GM18499 (cell line): ENCODE results near the gene PGM5.

ENCODE experiments used
- ATAC-seq: cut with Tn5 transposase; IDR thresholded peaks from one replicate; pipeline ENCODE4 v1.9.1; 2021; ENCODE audit warnings: moderate number of reproducible peaks; ENCODE audit not compliant: insufficient read depth, unreplicated experiment

PGM5 gene

DNA sequence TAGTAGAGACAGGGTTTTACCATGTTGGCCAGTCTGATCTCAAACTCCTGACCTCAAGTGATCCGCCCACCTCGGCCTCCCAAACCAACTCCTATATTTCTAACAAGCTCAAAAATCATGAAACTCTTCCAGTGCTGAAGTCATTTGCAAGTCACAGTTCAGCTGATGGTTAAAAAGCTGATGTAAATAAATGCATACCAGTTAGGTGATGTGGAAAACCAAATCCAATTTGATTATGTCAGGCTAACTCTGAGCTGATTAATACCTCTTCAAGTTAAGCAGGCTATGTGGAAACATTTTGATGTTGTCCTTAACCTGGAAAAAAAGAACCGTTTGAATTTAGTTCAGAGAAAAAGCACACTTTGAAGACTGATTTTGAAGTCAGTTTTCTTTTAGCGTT is 133.2 kb downstream of the PGM5 start:
- no peak for ATAC-seq

DNA sequence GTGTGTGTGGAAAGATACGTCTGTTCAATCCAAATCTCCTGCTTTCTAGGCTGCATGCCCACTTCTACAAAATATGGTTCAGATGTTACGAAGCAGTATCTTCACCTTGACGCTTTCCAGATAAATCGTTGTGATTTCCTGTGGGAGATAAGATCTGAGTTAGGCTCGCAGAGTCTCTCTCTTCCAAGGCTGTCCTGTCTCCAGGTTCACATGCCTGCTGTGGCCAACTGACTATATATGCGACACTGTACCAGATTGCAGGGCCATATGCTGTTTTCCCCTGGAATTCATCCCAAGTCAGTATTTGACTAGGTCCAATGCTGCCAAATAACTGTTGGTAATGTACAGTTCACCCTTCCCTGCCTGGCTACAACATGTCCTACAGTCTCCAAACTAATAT is 136.4 kb downstream of the PGM5 start:
- no peak for ATAC-seq

DNA sequence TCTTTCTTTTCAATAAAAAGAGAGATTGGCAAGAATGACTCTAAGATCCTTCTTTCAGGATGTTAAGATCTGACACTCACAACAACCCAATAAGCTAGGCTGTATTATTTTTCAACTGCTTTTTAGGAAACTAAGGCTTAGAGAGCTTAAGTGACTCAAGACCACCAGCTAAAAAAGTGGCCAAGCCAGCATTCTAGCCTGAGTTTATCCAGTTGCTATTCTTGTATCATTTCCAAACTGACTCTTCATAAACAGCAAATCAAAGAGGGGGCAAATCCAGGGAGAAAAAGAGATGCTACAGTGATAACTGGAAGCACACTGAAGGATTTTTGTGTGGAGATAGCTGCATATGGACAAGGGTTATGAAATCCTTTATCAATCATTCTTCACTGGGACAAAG is 137.1 kb downstream of the PGM5 start:
- no peak for ATAC-seq

DNA sequence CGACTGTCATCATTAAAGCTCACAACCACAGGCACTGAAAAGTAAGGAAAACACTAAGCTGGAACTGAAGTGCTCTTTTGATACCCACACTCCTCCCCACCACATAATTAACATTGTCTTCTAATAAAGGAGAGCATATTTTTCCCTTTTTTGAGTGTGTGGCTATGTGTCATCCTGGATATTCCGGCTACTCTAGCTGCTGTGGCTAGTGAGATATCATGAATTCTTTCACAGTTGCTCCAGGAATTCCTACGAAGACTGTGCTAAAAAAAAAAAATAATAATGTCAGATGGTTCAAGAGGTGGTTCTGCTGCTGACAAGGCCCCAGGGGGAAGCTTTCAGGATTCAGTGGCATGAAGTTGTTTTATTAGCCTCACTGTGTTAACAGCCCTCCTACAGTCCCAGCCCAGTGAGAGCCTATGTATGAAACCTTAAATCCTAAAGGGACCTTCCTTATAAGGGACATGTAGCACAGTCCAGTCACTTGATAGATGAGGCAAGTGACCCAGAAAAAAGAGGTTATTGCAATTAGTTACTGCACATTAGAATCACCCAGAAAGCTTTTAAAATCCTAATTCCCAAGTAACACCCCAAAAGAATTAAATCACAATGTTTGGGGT is 137.7 kb downstream of the PGM5 start:
- ATAC-seq, result no peak

DNA sequence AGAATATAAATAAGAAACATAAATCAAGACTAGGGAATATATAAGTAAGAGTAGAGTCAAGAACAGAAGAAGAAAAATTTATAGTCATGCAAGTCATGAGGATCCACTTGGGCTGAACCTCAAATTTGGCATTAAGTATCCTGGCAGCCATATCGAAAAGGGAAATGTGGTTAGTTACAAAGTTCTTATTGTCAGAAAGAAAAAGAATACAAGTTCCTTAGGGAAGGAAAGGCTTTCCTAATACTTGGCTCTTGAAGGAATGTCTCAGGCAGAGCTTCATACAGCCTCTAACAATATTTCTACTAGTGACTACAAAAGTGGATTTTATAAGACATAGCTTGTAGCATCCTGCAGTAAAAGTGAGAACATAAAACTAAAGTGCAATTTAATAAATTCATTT is 138.8 kb downstream of the PGM5 start:
- no peak for ATAC-seq

DNA sequence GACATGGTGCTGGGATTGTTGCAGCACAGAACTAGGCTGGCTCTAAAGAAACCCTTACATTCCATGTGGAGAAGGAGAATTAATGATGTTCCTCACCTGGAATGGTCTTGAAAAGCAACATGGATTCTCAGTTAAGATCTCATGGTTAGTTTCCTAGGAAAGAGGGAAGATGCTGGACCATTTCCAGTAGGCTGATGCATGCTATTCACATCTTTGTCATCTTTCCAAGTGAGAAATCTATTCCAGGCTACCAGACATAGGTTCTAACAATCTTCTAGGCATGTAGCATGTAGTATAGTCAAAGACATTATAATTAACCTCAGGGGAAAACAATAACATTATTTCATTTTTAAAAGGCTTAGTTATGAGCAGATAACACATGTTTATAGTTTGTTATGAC is 139.9 kb downstream of the PGM5 start:
- no peak for ATAC-seq

DNA sequence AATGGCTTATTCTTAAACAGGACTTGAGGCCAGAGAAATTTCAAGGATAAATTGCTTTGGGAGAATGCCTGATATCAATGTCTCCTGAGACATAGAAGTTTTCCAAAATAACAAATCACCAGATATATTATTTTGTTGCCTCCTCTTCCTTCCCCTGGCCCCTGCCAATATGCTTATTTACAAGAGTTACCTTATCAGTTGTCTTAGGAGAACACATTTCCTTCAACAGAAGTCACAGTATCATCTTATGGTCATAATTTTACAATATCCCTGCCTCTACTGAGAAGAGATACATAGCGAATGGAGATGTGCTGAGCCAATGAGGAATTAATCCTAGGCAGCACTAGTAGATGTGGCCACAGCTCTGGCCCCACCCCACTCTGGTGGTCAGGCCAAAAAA is 141.2 kb downstream of the PGM5 start:
- ATAC-seq, result no peak

DNA sequence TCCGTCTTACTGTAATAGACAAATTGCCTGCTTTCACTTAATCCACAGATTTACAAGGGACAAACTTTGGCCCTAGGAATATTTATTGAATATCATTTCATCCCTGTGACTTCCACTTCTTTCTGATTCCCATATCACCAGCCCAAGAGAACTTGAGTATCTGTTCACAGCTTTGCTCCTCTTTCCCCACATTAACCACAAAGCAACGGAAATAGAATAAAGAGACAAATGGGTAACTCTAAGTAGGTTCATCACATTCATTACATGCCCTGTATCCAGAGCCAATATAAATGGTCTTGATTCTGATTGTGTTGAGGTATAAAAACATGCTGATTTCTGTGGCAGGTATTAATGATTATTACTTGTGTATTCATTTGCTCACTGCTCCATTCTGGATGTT is 142.4 kb downstream of the PGM5 start:
- ATAC-seq, result no peak

DNA sequence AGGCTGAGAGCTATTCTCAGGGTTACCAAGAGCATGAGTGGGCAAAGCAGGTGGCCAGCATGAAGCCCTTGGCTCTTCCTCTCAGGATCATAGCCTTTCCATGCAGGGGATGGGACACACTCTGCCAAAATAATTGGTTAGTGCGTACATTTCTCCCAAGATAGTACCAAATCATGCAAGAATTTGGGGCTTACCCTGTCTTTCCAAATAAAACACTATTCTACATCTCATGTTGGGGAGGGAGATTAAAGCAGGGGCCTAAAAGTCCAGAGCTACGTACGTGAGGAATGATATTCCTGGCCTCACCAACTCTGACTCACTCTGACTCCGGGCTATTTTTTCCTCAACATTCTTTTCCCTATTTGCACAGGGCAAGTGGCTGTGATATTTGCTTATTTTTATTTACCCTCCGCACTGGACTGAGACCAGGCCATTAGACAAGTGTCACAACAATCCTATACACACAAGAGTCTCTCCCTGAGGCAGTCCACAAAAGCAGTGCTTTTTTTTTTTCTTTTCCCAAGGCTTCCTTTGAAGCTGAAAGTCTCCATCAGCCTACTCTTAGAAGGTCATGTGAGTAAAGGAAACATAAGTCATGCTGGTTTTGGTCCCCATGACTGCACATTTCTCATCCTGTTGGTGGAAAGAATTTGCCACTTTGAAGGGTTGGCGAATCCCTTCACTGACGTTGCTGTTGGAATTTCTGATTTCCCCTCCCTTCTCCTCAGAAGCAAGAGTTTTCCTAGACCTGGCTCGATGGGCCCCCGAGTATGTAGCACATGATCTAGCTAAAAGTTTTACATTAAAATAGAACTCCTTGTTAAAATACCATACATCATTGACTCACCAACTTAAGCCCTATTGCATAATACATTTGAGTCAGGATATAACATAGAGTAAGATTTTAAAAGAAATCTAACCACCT is 144.3 kb downstream of the PGM5 start:
- ATAC-seq, result no peak

DNA sequence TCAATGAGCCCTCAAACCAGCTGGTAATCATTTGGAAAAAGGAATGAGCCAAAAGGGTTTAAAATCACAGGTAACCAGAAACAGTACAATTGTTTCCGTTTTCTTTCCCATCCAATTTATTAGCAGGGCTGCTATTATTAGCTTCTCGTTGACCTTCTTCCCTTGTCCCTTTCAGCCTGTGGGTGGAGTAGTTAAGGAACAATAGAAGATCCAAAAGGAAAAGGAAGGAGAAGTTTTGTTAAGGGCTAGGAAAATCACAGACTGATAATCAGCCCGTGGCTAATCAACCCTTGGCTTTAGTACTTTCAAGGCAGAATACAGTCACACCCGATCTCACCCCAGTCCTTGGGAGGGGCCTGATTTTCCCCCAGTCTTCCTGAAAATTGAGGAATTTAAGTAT is 145.9 kb downstream of the PGM5 start:
- ATAC-seq, result no peak

DNA sequence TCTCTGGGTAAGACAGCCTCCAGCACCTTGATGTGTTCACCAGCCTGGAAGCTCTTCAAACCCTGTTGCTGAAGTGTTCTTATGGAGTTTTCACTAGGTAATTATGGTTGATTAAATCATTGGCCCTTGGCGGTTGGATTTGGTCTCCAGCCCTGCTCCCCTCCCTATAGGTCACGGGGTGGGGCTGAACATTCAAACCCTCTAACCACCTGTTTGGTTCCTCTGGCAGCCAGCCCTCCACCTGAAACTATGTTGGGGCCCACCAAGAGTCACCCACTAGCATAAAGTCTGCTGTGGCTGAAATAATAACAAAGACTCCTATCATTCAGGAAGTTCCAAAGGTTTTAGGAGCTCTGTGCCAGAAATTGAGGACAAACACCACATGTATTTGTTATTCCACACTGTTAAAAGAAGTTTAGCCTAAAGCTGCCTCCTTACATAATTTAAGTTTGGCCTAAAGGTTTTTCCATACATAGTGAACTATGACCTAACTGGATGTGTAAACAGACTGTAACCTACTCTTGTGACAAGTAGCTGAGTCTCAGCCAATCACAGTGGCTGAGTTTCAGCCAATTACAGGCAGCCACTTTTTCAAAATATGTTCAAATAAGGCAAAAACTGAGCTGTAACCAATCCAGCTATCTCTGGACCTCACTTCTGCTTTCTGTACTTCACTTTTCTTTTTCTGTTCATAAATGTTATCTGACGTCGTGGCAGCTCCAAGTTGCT is 149.4 kb downstream of the PGM5 start:
- no peak for ATAC-seq

DNA sequence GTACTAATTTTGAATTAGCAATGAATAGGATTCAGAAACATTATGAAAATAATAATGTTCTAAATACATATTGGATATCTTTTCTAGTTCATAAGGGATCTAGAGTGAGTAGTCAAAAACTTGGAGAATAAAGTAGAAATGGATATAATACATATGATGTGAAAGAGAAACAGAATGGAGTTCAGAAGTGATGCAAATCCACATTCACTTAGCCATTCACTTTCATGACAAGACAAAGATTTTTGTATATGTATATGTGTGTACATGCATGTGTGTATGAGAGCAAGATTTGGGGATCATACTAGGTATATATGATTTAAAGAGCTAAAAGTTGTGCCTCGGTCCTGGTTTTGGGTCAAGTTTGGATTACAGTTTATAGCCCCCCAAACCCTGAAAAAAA is 150.1 kb downstream of the PGM5 start:
- no peak for ATAC-seq

DNA sequence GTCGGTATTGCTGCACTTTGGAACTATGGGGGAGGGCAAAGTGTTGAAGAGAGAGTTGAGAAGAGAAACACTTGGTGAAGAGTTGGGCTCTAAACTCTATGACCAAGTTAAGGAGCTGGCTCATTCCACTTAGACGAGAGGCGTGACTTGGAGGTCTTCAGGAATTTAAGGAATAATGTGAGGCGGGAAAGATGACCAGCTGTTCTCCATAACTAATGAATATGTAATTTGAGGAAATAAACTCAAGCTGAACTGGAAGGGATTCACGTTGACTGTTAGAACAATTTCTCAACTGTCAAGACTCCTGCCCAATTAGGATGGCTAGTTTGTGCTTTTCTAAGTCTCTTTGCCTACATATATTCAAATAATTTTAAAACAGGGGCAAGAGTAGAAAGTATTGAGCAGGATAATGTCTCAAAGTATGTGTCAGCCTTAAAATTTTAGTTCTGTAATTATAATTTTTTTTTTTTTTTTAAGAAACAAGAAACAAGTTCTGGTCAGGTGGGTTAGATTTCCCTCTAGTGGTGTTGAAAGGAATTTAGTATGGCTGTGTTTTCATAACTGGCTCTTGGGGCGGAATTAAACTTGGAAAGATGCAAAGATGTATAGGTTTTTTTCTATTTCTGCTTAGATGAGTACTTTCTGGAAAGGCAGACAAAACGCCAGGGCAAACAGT is 150.9 kb downstream of the PGM5 start:
- ATAC-seq, result no peak

DNA sequence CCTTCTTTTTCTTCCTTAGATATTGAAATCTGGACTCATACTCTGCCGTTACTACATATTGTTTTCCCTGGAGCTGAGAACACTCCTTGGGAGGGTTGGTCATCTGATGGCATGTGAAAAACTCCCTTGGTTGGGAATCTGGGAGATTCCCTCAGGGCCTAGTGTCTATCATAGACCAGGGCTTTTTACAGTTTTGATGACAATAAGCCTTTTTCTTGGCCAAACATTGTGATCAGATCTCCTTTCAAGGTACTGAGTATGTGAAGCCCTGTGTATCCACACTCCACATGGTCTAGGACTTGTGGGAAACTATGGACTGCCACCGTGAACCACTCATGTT is 151.4 kb downstream of the PGM5 start:
- no peak for ATAC-seq

DNA sequence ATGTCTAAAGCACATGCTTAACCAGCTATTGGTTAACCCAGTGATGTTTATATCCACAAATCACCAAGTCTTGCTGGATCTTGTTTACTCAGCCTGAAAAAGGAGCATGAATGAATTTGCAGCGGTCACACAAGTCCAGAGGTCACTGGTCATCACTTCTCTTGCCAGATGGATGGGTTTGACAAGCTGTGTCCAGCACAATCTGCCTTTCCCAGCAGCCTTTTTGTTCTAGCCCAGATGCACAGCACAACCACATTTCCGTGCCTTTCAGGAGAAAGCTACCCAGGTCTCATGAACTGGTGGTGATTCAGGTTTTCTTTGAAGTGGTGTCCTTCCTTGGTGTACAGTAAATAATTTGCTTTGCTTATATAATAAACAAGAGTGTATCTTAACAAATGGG is 152.1 kb downstream of the PGM5 start:
- ATAC-seq, result no peak

DNA sequence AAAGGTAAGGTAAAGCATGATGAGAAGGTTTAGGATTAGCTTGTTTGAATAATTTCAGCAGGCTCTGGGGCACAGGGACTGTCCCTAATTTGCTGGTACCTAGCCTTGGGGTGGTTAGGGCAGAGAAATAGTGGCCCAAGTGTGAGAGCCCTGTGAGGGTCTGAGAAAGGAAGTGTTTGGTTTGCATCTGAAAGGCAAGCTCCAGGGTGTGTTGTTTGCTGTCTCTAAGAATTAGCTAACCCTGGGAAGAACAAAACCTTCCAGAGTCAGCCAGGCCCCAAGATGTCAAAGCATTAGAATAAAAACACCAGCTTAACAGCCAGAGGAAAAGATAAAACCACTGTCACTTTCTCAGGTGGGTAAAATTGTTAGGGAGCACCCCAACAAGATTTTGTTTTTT is 153.3 kb downstream of the PGM5 start:
- ATAC-seq, result no peak

DNA sequence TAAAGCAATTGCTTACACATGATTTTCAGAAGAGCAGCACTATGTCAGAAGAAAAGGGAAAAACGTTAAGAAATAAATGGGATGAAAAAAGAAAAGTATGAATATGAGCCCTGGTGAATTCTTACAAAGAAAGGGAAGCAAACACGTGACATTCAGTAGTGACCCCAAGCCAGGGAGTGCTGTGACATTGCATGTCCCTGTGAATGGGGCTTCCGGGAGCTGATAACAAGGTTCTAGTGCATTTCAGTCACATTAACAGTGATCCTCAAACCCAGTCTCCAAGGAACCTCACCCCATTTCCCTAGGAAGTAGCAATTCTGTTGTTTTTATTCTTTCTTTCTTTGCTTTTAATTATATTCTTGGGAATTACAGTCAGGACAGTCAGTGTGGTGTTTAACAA is 157.0 kb downstream of the PGM5 start:
- no peak for ATAC-seq

DNA sequence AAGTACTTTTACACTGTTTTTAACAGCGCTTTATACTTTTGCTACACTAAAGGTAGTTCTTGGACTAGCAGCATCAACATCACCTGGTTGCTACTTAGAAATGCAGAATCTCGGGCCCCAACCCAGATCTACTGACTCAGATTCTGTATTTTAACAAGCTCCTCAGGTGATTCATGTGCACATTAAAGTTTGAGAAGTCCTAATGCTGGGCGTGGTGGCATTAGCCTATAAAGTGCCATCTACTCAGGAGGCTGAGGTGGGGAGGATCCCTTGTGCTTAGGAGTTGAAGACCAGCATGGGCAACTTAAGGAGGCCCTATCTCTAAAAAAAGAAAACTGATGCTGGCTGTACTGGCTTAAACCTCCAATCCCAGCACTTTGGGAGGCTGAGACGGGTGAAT is 157.6 kb downstream of the PGM5 start:
- no peak for ATAC-seq

DNA sequence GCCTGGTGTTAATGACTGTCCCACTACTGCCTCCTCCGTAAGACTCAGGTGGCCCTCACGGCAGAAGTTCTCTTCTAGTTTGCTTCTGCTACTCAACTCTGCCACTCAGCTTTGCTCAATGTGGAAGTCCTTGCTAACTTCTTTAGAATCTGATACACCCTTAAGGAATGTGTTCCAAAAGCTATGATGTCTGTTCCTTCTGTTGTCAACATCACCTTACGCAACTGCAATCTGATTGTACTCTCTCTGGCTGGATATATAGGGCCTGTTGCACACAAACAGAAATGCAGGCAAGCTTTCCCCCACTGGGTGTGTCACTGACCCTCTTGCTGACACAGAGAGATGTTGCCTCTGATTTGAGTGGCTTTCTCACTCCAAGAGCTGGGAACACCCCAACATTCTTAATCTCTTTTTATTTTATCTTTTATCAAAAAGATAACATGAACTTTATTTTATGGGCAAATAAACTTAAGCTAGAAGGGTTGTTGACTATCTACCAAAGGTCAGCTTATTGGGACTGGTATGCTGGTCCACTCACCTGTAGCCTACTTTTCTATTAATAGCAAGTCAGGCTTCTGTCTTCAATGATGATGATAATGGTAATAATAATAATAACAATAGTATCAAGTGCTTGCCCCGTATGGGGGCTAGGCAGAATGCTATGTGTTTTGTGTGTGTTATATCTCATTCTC is 159.1 kb downstream of the PGM5 start:
- no peak for ATAC-seq

DNA sequence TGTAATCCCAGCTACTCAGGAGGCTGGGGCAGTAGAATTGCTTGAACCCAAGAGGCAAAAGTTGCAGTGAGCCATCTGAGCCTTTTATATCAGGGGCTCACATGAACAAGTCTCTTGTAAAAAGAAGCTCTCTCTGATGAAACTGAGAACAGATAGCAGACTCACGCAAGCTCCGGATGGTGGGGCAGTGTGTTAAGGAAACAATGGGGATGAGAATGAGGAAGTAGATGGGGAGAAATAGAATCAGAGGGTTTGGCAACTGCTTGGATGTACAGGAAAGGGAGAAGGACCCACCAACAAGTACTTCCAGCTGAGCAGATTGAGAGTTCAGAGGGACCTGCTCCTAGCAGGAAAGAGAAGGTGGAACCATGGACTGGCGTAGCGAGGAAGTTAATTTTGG is 165.7 kb downstream of the PGM5 start:
- ATAC-seq, result no peak
